HG02885 (cell line): ENCODE measurements around the gene CCDC68.

Experiments used
- ATAC-seq: cut with Tn5 transposase; IDR thresholded peaks from one replicate; pipeline ENCODE4 v1.9.1; 2021; ENCODE audit warnings: mild to moderate bottlenecking; ENCODE audit not compliant: unreplicated experiment, poor library complexity

CCDC68 gene

DNA sequence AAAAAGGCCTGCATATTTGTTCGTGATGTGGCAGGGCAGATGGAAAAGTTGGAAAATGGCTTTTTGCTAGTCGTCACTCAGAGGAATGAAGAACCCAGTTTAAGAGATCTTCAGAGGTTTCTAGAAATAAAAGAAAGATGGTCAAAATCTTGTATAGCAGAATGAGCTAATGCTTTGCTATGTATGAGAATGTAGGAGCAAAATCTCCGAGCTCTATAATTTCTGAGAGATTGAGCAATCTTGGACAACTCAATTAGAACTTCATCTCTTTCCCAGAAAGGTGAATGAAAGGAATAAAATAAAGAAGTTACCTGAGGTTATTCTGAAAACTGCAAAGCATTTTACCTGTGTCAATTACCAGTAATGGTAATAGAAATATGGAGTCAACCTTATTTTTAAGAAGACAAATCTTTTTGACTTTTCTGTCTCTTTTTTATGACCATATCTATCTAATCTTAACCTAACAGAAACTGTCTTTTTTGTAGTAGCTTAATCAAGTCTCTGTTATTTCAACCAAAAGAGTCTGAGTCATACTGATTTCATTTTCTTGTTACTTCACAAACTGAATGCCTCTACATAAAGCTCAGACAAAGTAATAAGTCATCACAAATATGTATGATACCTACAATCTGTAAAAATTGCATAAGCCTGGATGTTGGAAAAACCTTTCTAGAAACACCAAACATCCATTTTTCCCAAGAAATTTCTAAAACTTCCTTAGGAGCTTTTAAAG, 32.5 kb downstream of the CCDC68 start:
- no peak for ATAC-seq

DNA sequence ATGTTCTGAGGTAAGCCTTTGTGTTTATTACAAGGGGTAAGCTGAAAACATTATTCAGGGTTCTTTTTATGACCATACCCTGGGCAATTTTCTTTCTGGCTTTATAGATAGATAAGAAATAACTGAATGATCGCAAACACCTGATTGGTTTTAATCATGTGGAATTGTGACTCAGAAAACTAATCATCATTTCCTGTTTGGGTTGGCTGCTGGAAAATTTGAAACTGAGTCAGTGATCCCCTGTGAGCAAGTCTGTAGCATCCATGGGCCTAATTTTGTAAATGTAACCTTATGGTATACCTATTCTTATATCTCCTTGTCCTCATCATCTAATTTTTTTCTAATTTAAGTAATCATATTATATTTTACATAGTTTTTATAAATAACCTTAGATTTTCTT, 34.3 kb downstream of the CCDC68 start:
- no peak for ATAC-seq

DNA sequence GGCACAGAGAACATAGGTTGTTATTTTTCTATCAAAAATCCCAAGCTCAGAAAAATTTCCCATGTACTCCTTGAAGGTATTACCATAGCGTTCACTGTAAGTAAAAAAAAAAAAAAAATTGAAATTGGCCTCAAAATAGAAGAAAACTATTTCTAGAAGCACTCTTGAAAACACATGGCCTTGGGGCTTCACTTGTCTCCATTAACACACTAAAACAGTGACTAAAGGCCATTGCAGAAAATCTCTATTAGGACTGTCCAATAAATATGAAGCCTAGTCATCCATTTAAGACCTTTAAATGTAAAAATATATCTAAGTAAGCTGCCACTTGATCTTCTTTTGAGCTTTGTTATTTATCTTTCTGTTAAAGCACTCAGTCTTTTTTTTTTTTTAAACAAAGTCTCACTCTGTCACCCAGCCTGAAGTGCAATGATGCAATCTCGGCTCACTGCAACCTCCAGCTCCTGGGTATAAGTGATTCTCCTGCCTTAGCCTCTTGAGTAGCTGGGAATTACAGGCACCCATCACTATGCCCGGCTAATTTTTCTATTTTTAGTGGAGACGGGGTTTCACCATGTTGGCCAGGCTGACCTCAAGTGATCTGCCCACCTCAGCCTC, 35.8 kb downstream of the CCDC68 start:
- no peak for ATAC-seq

DNA sequence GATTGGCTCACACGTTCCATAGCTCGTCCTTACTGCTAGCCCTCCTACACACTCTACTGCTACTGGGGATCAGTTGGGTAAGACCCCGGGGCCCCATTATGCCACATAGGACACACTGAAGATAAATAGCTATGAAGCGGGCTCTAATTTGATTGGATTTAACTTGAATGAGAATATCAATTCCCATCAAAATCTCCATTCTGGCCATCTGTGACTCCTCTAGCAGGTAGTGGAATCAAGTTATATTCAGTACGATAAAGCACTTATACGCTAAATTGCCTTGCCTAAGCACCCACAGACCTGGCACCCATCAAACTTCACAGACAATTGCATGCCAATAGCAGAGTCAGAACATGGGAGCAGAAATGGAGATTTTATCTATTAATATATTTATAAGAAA, 39.8 kb downstream of the CCDC68 start:
- ATAC-seq: no peak

DNA sequence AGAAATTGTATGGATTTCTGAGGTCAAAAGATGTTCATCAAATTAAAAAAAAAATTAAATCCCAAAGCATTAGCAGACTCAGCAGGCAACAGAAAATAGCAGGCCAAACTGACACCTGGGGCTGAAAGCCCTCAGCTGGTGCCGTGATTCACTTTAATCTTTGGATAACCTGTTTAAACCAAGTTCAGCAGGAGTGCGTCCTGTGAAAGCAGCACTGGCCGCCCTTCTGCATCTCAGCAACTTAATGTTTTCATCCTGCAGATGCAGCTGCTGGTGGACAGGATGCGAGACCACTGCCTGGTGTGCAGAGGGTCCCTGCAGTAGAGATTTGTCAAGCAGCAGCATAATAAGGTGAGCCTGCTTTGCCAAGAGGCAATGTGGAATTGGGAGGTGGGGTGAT, 41.2 kb downstream of the CCDC68 start:
- no peak for ATAC-seq

DNA sequence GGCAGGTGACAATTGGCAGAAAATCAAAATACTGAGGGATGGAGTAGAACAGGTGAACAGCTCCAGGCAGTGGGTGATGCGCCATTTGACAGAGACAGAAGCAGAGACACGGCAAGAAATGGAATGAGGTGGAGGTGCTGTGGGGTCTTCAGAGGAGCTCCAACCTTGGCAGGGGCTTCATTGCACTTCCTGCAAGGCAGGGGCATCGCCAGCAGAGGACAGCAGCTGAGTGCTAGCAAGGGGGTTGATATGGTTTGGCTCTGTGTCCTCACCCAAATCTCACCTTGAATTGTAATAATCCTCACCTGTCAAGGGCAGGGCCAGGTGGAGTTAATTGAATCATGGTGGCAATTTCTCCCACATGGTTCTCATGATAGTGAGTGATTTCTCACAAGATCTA, 42.8 kb downstream of the CCDC68 start:
- no peak for ATAC-seq

DNA sequence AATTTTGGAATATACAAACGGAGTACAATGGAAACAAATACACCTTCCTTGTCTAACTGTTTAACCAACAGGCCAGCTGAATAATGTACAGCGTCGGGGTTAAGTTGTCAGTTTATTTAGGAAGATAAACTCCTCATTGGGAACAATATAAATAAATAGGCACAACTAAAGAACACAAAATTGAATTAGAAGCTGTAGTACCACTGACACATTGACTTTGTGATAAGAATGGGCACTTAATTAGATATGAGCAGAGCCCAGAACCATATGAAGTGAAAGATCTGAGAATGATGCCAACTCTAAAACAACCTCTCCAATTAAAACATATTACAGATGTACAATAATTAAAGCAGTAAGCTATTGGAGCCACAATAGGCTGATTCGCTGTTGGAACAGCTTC, 44.4 kb downstream of the CCDC68 start:
- no peak for ATAC-seq

DNA sequence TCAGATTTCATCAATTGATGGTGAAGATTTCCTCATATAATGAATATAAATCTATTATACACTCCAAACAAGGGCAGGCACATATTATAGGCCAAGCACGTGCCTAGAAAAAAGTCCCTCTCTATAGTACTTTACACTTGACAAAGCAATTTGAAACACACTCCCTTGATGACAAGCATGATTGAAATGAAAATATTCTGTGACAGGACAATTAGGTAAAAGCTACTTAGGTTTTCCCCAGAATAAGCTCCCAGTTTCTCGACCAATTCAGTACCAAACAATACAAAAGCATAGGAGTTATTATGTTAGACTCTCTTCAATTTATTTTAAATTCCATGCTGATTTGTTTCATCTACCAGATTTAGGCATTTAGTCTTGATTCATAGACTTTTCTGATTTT, 47.7 kb downstream of the CCDC68 start:
- no peak for ATAC-seq

DNA sequence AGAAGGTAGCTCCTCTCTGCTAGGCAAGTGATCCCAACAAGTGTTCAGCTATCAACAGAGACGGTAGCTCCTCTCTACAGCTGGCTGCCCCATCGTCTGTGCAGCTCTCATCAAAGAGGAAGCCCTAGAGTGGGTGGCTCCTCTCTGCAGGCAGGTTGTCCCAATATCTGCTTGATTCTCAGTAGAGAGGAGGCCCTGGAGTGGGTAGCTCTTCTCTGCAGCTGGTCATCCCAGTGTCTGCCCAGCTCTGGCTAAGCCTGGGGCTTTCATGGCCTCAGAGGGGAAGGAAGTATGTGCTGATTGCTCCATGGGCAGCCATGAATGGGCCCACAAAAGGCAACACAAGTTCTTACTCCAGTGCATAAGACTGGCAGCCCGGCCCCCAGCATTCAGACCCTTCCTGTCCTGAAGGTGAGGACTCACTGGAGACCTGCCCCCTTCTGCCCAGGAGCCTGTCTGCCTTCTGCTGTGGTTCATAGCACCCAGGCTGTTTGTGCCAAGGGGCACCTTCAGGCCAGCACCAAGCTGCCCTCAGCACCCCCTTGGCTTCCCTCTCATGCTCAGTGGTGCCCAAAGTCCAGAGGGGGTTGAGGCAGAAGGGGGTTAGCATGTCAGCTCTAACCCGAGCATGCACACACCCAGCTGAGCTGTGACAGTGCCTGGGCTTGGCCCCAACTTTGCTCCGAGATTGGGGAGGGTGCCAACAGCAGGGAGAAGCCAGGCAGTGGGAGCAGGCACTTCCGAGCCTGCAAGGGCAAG, 48.9 kb downstream of the CCDC68 start:
- no peak for ATAC-seq

DNA sequence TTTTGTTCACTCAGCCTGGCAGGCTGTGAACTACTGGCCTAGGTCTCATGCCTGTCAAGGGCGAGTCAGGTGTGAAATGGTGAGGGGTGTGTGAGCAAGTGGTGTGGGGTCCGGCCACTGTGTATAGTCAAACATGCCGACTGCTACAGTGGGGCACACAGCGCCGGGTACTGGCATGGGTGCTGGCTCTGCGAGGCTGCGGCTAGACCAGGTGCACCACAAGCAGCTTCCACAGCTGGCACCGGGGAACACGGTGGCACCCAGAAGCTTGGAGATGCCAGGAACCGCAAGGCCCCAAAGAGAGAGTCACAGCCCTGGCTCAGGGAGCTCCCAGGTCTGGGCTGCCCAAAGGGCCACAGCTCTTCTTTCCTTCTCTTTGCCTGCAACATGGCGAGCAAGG, 49.7 kb downstream of the CCDC68 start:
- no peak for ATAC-seq

DNA sequence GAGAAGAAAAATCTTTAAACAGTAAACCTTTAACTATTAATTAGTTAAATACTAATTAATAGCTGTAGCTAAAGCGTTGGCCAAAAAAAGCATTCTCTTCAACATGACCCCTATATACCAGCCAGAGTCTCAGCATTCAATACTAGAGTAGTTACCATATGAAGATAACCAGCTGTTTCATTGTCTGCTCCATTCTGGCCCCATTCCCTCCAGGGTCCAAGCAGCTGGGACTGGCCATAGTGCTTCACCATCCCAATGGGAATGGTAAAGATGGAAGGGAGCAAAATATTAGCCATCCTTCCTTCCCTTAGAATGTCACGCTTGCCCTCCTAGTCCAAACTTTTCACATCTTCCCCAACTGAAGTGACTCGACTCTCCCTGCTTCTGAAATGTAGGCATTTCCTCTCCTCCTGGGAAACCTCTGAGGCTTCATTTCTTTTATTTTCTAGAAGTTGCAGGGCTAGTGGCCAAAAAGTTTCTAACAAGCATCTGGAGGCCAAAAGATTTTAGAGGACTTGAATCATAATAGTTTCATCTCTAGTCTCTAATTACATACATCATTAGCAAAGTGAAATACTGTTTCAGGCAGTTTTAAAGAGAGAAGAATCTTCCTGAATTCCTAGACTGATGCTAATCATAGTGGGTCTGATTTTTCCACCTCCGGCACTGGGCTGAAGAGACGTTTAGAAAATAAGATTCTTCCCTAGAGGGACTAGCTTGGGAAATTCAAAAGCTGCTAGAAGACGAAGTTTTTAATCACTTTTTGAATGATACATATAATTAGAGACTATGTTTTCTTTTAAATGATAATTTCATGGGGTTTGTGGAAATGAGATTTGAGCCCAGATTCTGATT, 52.7 kb downstream of the CCDC68 start:
- ATAC-seq: no peak

DNA sequence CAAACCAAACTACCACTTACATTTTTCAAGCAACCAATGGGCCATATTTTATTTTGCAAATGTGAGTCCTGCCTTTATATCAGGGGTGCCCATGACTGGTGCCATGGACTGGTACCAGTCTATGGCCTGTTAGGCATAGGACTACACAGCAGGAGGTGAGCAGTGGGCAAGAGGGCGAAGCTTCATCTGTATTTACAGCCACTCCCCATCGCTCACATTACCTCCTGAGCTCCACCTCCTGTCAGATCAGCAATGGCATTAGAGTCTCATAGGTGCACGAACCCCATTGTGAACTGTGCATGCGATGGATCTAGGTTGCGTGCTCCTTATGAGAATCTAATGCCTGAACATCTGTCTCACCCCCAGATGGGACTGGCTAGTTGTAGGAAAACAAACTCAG, 53.6 kb downstream of the CCDC68 start:
- no peak for ATAC-seq

DNA sequence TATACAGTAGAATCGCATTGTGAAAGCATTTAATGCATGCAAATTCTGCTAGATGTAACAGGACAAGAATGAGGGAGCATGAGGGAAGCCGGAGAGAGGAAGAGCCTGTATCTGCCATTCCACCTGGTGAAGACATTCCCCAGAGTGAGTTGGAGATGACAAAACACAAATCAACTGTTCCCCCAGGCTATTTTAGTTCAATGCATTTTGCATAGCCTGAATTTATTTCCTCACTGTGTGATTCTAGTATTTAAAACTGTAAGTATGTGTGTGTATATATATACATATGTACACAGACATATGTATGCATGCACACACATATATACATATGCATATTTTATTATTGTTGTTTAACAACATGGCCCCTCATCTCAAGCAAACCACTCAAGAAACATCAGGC, 54.7 kb downstream of the CCDC68 start:
- ATAC-seq: no peak

DNA sequence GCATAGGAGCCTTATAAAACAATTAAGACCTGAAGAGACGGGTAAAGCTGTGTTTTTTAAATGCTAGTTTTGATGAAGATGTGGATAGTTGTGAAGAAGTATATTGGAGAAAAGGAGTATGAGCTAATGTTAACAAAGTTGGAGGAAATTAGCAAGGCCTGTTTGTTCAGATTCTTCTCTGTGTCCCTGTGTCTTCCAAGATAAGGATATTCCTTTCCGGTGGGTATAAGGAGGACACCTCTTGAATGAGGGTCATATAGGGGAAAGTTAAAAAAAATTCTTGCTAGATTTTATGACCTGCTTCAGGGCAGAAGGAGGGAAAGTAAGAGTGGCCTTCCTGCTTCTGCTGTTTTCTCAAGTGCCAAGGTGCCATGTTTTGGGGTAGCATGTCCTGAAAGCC, 59.0 kb downstream of the CCDC68 start:
- ATAC-seq: no peak

DNA sequence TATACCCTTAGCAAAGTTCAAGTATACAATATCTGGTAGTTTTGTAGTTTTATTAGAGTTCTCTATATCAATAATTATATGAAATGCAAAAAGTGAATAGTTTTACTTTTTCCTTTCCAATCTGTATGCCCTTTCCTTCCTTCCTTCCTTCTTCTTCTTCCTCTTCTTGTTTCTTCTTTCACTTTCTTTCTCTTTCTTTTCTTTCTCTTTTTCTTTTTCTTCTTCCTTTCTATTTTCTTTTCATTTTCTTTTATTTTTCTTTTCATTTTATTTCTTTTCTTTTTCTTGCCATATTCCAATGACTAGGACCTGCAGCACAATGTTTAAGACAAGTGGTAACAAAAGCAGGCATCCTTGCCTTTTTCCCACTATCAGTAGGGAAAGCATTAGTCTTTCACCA, 59.8 kb downstream of the CCDC68 start:
- no peak for ATAC-seq

DNA sequence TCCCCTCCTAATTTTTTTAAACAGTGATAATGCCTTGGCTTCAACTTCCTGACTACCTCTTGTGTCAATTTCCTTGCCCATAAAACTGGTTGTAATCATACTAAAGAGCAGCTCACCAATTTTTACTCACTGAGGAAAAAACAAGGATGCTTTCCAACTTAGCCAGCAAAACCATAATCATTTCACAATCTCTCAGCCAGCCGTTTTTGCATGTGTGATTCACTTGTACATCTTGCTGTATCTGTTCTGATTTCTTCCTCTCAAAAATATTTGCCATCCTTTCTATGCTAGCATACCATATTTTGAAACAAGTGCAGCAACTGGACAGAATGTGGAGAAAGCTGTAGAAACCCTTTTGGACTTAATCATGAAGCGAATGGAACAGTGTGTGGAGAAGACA, 70.3 kb downstream of the CCDC68 start:
- no peak for ATAC-seq

DNA sequence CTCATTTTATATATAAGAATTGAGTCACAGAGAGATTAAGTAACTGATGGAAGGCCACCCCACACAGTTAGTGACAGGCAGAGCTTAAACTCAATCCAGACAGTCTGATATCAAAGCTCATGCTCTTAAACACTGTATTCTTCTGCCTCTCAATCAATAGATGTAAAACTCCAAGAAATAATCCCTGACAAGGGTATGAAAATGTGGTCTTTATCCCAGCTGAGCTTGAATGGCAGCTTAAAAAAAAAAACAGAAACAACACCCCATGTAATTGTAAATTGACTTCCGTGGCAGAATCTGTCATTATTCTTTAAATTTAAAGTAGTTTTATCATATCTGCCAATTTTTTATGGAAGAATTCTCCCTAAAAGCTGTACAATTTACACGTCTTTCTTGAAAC, 70.9 kb downstream of the CCDC68 start:
- ATAC-seq: no peak

DNA sequence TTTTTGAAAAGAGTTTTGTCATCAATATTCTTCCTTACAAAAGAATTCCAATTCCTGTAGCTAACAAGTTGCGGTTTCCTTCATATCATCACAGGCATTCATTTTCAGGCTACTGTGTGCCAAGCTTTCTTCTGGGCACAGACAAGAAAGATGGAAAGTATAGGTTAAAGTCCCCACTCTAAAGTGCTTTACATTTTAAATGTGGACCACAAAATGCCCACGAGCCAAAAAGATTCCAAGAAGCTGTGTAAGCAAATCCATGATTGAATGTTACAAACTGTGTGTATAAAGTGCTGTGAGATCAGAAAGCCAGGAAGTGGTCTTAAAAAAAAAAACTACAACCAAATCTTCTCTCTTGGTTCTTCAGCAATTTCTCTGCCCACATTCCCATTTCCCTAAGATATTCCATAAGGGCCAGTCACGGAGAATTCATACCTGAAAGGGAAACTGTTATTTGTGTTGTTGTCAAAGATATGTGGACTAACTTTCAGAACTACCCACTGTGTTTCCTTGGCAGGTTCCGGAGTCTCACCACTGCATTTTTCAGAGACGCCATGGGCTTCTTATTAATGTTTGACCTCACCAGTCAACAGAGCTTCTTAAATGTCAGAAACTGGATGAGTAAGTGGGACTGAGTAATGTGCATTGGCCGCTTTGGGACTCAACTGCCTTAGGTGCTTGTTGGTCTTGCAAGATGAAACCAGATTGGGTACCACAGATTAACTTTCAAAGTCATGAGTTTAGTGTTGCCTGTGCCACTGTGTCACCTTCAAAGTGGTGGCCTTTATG, 75.3 kb downstream of the CCDC68 start:
- no peak for ATAC-seq

DNA sequence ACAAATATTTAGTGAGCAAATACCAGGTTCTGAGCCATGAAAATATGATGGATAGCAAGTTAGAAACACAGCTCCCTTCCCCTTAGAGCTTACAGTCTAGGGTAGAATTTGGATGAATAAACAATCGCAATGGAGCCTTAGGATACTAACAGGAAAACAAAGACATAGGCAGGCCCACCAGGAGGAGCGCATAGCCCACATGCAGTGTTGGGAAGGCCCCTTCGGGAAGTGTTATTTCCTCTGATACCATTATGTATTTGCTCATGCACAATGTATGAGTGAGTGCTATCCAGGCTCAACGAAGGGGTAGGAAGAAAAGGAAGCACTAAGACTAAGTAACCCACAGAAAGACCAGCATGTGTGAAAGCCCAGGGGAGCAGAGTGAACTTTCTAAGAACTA, 76.9 kb downstream of the CCDC68 start:
- ATAC-seq: no peak

DNA sequence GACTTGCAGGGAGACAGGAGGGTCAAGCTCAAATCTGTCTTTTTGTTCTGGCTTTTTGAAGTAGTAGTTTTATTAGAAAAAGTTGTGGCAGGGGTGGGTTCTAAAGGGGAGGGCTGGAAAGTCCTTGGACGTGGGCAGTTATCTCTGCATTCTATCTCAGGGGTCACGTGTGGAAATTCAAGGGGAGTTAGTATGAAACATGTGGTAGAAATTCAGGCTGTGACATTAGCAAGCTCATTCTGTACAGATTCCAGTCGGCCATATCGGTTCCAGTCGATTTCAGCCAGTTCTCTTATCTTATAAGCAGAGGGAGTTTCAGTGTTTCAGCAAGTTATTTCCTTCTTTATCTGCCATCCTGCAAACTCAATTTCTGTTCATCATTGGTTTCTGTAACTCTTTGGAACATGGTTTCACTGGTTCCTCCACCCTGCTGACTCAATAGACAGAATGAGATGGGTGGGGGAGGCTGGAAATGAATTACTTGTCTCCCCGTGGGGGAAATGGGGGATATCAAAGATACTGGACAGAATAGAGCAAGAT, 78.0 kb downstream of the CCDC68 start:
- no peak for ATAC-seq
